HG03025 (cell line): ENCODE data around the gene RESP18.

Source experiments
- ATAC-seq: cut with Tn5 transposase; IDR thresholded peaks from one replicate; pipeline ENCODE4 v1.9.1; 2021; ENCODE audit warnings: mild to moderate bottlenecking, moderate library complexity; ENCODE audit not compliant: unreplicated experiment, low FRiP score

RESP18 gene

GRCh38 chr2:219332542-219332941, at the start of gene RESP18:
TSS of gene RESP18 (minus strand) at chr2:219332744.
- ATAC-seq: no peak

GRCh38 chr2:219381448-219381847, 48.9 kb upstream of the RESP18 start:
- no peak for ATAC-seq

GRCh38 chr2:219380926-219381325, 48.4 kb upstream of the RESP18 start:
- ATAC-seq: no peak

- ATAC-seq: no peak
These were observed 45.8 kb upstream of the RESP18 start for GRCh38 chr2:219378163-219378851.

GRCh38 chr2:219369447-219369861, 36.9 kb upstream of the RESP18 start:
- no peak for ATAC-seq

GRCh38 chr2:219368690-219369191, 36.2 kb upstream of the RESP18 start:
- no peak for ATAC-seq

- ATAC-seq: peak; percentile 43
These were observed 30.1 kb upstream of the RESP18 start for GRCh38 chr2:219362524-219363164.

GRCh38 chr2:219362072-219362471, 29.5 kb upstream of the RESP18 start:
- no peak for ATAC-seq

GRCh38 chr2:219358170-219359075, 25.9 kb upstream of the RESP18 start:
- no peak for ATAC-seq

GRCh38 chr2:219356834-219357233, 24.3 kb upstream of the RESP18 start:
- ATAC-seq: no peak

GRCh38 chr2:219354582-219354981, 22.0 kb upstream of the RESP18 start:
- ATAC-seq: no peak

GRCh38 chr2:219353129-219353528, 20.6 kb upstream of the RESP18 start:
- no peak for ATAC-seq

- no peak for ATAC-seq
These were observed 20.0 kb upstream of the RESP18 start for GRCh38 chr2:219352448-219353023.

- ATAC-seq: no peak
These were observed 18.2 kb upstream of the RESP18 start for GRCh38 chr2:219350710-219351221.

GRCh38 chr2:219350215-219350614, 17.7 kb upstream of the RESP18 start:
- ATAC-seq: no peak

GRCh38 chr2:219344751-219345430, 12.3 kb upstream of the RESP18 start:
- no peak for ATAC-seq

- ATAC-seq: no peak
These were observed 2.8 kb upstream of the RESP18 start for GRCh38 chr2:219335373-219335786.

- ATAC-seq: no peak
These were observed 1.5 kb upstream of the RESP18 start for GRCh38 chr2:219334076-219334475.

GRCh38 chr2:219331560-219332213, 857 bp downstream of the RESP18 start:
- ATAC-seq: no peak
